ENCODE results near the gene SNED1. TPM values are rescaled to one million over a fixed set of nuclear protein-coding genes. Genes with fewer than 3 reads are reported as not detected.

Gene SNED1
- total RNA-seq, 2 donors from 2014 or later = 0.66 to 4.5 TPM

DNA sequence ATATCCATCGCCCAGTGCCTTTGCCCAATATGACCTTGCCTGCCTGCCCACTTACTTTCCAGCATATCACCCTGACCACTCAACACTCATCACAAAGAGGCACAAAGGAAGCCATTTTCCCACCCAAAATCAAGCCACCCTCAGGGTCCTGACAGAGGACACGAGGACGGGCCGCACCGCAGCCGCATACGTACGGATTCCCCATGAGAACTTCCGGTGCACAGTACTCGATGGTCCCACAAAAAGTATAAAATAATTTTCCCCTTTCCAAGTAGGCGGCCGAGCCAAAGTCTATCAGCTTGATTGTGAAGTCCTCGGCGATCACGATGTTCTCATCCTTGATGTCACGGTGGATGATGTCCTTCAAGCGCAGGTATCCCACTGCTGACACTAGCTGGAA lies 113.6 kb downstream of the SNED1 start:
- H3K4me1 Mint-ChIP-seq = no peaks in the 10 kb centered on the region
- no peaks in the 10 kb centered on the region for H3K9me3 ChIP-seq (ENCODE audit: control insufficient read depth, low read length)
- 89 to 93% methylated on average over 16 to 17 of the region's 17 CpGs for WGBS, 2 experiments (ENCODE audit: insufficient coverage in 1 of 2, insufficient read length in 1 of 2)

DNA sequence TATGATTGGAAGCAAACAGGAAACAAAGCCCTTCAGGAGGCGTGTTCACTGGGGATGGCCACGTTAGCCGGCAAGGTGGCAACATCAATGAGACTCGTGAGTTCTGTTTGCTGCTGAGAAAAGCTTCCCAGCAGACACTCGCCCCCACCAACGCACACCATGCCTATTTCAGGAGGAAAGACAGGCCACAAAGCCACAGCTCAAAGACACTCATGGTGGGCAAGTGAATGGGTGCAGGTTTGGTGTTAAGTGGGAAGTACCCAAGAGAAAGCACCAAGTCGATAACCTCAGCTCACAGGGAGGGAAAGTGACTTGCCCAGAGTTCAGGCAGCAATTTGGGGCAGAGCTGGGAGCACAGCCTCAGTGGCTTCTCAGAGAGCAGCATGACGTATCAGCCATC lies 114.2 kb downstream of the SNED1 start:
- Histone ChIP-seq H3K36me3 (ENCODE audit: control insufficient read depth, insufficient read depth, low read length) (peaks cover 19% of the 10 kb centered on the region), H3K4me1 (ENCODE audit: control insufficient read depth, insufficient read depth, low read length) (no peaks in the 10 kb centered on the region), H3K27ac (ENCODE audit: low read depth, low read length) (no peak overlapping the region), H3K9me3 (ENCODE audit: control insufficient read depth, low read length) (no peaks in the 10 kb centered on the region), H3K9ac (ENCODE audit: extremely low read depth, low read length, poor library complexity, severe bottlenecking) (no peak overlapping the region), H3K4me3 (ENCODE audit: low read length) (no peak overlapping the region), H3K27me3 (ENCODE audit: control insufficient read depth, insufficient read depth, low read length, poor library complexity, severe bottlenecking) (no peaks in the 10 kb centered on the region)
- Mint-ChIP-seq H3K9me3 (no peaks in the 10 kb centered on the region), H3K27ac (no peak overlapping the region), H3K27me3 (ENCODE audit: insufficient read depth) (no peaks in the 10 kb centered on the region), H3K36me3 (ENCODE audit: low read depth) (peaks cover 31% of the 10 kb centered on the region), H3K4me3 (no peak overlapping the region), H3K4me1 (no peaks in the 10 kb centered on the region)
- 92% methylated on average over 5 to 8 of the region's 8 CpGs for WGBS, 2 experiments (ENCODE audit: insufficient coverage in 1 of 2, insufficient read length in 1 of 2)
- no peak for DNase-seq
- TF ChIP-seq, protein P1, sequence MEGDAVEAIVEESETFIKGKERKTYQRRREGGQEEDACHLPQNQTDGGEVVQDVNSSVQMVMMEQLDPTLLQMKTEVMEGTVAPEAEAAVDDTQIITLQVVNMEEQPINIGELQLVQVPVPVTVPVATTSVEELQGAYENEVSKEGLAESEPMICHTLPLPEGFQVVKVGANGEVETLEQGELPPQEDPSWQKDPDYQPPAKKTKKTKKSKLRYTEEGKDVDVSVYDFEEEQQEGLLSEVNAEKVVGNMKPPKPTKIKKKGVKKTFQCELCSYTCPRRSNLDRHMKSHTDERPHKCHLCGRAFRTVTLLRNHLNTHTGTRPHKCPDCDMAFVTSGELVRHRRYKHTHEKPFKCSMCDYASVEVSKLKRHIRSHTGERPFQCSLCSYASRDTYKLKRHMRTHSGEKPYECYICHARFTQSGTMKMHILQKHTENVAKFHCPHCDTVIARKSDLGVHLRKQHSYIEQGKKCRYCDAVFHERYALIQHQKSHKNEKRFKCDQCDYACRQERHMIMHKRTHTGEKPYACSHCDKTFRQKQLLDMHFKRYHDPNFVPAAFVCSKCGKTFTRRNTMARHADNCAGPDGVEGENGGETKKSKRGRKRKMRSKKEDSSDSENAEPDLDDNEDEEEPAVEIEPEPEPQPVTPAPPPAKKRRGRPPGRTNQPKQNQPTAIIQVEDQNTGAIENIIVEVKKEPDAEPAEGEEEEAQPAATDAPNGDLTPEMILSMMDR (conservative IDR thresholded peaks at IDR 0.05) = no peak

More for the DNA sequence above, 113.6 kb downstream of the SNED1 start:
- Mint-ChIP-seq H3K4me3 (no peak overlapping the region), H3K36me3 (ENCODE audit: low read depth) (peaks cover 34% of the 10 kb centered on the region), H3K27ac (no peak overlapping the region), H3K9me3 (no peaks in the 10 kb centered on the region), H3K27me3 (ENCODE audit: insufficient read depth) (no peaks in the 10 kb centered on the region)
- no peak overlapping the region for H3K27ac ChIP-seq (ENCODE audit: low read depth, low read length)
- H3K4me3 ChIP-seq (ENCODE audit: low read length) = no peak overlapping the region
- TF ChIP-seq, protein P1 (conservative IDR thresholded peaks at IDR 0.05) = no peak
- no peaks in the 10 kb centered on the region for H3K4me1 ChIP-seq (ENCODE audit: control insufficient read depth, insufficient read depth, low read length)
- peaks cover 19% of the 10 kb centered on the region for H3K36me3 ChIP-seq (ENCODE audit: control insufficient read depth, insufficient read depth, low read length)
- DNase-seq = no peak
- H3K9ac ChIP-seq (ENCODE audit: extremely low read depth, low read length, poor library complexity, severe bottlenecking) = no peak overlapping the region
- no peaks in the 10 kb centered on the region for H3K27me3 ChIP-seq (ENCODE audit: control insufficient read depth, insufficient read depth, low read length, poor library complexity, severe bottlenecking)

DNA sequence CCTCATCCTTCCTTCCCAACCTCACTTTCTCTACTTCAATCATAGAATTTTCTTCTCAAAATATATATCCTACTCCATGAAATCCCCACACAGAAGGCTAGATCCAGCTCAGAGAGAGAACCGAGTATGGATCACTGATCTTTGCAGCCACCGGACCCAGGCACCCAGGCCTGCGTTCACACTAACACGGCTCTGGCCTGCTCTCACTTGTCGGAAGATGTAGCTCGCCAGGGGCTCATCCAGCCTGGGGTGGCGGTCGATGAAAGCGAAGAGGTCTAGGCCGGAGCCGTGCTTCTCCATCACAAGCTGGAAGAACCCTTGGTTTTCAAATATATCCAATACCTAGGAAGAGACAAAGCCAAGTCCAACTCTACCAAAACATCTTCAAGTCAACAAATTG lies 116.4 kb downstream of the SNED1 start:
- H3K4me1 Mint-ChIP-seq = no peaks in the 10 kb centered on the region
- Histone ChIP-seq H3K4me3 (ENCODE audit: low read length) (no peak overlapping the region), H3K9me3 (ENCODE audit: control insufficient read depth, low read length) (no peaks in the 10 kb centered on the region), H3K36me3 (ENCODE audit: control insufficient read depth, insufficient read depth, low read length) (peaks cover 19% of the 10 kb centered on the region), H3K27me3 (ENCODE audit: control insufficient read depth, insufficient read depth, low read length, poor library complexity, severe bottlenecking) (no peaks in the 10 kb centered on the region), H3K4me1 (ENCODE audit: control insufficient read depth, insufficient read depth, low read length) (no peaks in the 10 kb centered on the region), H3K9ac (ENCODE audit: extremely low read depth, low read length, poor library complexity, severe bottlenecking) (no peak overlapping the region), H3K27ac (ENCODE audit: low read depth, low read length) (no peak overlapping the region)
- H3K27me3 Mint-ChIP-seq (ENCODE audit: insufficient read depth) = no peaks in the 10 kb centered on the region
- WGBS, 2 experiments (ENCODE audit: insufficient coverage in 1 of 2, insufficient read length in 1 of 2) = 95 to 96% methylated on average over 11 of the region's 11 CpGs
- peaks cover 30% of the 10 kb centered on the region for H3K36me3 Mint-ChIP-seq (ENCODE audit: low read depth)
- H3K4me3 Mint-ChIP-seq = no peak overlapping the region
- no peak overlapping the region for H3K27ac Mint-ChIP-seq
- DNase-seq = no peak
- TF ChIP-seq, protein P1 (conservative IDR thresholded peaks at IDR 0.05) = no peak
- H3K9me3 Mint-ChIP-seq = no peaks in the 10 kb centered on the region
